Endothelial cell of umbilical vein (primary cell): Measurements from ENCODE around the gene VCL.

Experiments
- EZH2 ChIP-seq: IDR thresholded peaks from 2 replicates; pipeline ENCODE4 v1.6.1; 2012; ENCODE audit warnings: borderline replicate concordance, low read depth, mild to moderate bottlenecking, moderate library complexity, low read length, inconsistent platforms; ENCODE audit not compliant: severe bottlenecking
- TF ChIP-seq, protein P1 (sequence below), 2 donors: IDR thresholded peaks; 1 replicate in 1 of 2; 2 replicates in 1 of 2; pipeline ENCODE4 v1.5.1; 2011; ENCODE audit warnings: low read length in 2 of 2, mild to moderate bottlenecking in 2 of 2, moderate library complexity in 2 of 2, control low read depth in 1 of 2, inconsistent platforms in 1 of 2, low read depth in 1 of 2; ENCODE audit not compliant: insufficient read depth in 1 of 2; ENCODE audit errors: extremely low read depth in 1 of 2
- TF ChIP-seq, protein P2 (sequence below): IDR thresholded peaks from 2 replicates; pipeline ENCODE4 v1.6.1; 2011; ENCODE audit not compliant: insufficient read depth, insufficient read length

DNA sequence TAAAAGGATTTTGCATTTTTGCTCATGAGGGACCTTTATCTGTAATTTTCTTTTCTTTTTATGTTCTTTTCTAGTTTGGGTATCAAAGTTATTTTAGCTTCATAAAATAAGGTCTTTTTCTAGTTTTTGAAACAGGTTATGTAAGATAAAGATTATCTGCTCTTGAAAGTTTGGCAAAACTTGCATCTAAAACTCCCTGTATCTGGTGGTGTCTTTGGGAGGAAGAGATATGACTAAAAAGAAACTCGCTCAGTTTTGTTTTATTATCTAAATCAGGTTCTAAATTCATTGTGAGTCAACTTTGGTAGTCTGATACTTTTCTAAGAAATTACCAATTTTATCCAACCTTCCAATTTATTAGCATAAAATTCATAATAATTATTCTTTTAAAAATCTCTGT lies 55.1 kb downstream of the VCL start:
- no peak for TF ChIP-seq EZH2
- TF ChIP-seq, protein P1, sequence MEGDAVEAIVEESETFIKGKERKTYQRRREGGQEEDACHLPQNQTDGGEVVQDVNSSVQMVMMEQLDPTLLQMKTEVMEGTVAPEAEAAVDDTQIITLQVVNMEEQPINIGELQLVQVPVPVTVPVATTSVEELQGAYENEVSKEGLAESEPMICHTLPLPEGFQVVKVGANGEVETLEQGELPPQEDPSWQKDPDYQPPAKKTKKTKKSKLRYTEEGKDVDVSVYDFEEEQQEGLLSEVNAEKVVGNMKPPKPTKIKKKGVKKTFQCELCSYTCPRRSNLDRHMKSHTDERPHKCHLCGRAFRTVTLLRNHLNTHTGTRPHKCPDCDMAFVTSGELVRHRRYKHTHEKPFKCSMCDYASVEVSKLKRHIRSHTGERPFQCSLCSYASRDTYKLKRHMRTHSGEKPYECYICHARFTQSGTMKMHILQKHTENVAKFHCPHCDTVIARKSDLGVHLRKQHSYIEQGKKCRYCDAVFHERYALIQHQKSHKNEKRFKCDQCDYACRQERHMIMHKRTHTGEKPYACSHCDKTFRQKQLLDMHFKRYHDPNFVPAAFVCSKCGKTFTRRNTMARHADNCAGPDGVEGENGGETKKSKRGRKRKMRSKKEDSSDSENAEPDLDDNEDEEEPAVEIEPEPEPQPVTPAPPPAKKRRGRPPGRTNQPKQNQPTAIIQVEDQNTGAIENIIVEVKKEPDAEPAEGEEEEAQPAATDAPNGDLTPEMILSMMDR (IDR thresholded peaks at IDR 0.05; ENCODE audit: extremely low read depth in 1 of 2, insufficient read depth in 1 of 2, low read depth in 1 of 2, low read length in 2 of 2), result no peak
- TF ChIP-seq, protein P2, sequence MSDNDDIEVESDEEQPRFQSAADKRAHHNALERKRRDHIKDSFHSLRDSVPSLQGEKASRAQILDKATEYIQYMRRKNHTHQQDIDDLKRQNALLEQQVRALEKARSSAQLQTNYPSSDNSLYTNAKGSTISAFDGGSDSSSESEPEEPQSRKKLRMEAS, result no peak
